Adrenal gland (tissue), 12 donors: ENCODE measurements around the gene ACRV1. TPM values are rescaled to one million over a fixed set of nuclear protein-coding genes. Genes with fewer than 3 reads are reported as not detected.

Experiments used
- DNase-seq, 7 donors: peaks; one replicate each; pipeline ENCODE4 v3.0.0-alpha.2; 2019 to 2020
- H3K27ac ChIP-seq, 5 donors: fragments of 200-600 bp; sonication (generic) in 4 of 5; 1 replicate in 3 of 5; 2 replicates in 2 of 5; pipeline versions ENCODE4 v1.5.1 to v1.8.0; 2016 to 2020; ENCODE audit warnings: mild to moderate bottlenecking in 1 of 5
- H3K27me3 ChIP-seq: fragments of 200-600 bp; 2 replicates; pipeline ENCODE4 v1.8.0; 2021
- H3K36me3 ChIP-seq, 2 donors: fragments of 200-600 bp; replicated peaks in 1 of 2; 1 replicate in 1 of 2; 2 replicates in 1 of 2; pipeline versions ENCODE4 v1.5.1 to v1.8.0; 2018 to 2022
- H3K4me1 ChIP-seq, 2 donors: fragments of 200-600 bp; replicated peaks in 1 of 2; 1 replicate in 1 of 2; 2 replicates in 1 of 2; pipeline versions ENCODE4 v1.5.1 to v1.8.0; 2018 to 2021
- H3K4me3 ChIP-seq, 4 donors: fragments of 200-600 bp; sonication (generic) in 3 of 4; one replicate each; pipeline ENCODE4 v1.5.1; 2016 to 2018
- H3K9me3 ChIP-seq, 3 donors: fragments of 200-600 bp; sonication (generic) in 1 of 3; replicated peaks in 1 of 3; 1 replicate in 2 of 3; 2 replicates in 1 of 3; pipeline versions ENCODE4 v1.5.1 to v1.8.0; 2016 to 2021
- CTCF ChIP-seq, 6 experiments: fragments of 450-650 bp in 4 of 6; fragments of 200-600 bp in 2 of 6; sonication (generic) in 1 of 6; IDR thresholded peaks; 1 replicate in 5 of 6; 2 replicates in 1 of 6; pipeline versions ENCODE4 v1.5.1 to v1.8.0; 2016 to 2021; ENCODE audit warnings: antibody characterized with exemption in 6 of 6, mild to moderate bottlenecking in 2 of 6, moderate library complexity in 1 of 6
- POLR2A ChIP-seq, 2 donors: fragments of 450-650 bp; IDR thresholded peaks; one replicate each; pipeline ENCODE4 v1.6.1; 2017; ENCODE audit warnings: antibody characterized with exemption in 2 of 2, mild to moderate bottlenecking in 2 of 2, moderate library complexity in 1 of 2
- WGBS, 4 donors: extraction: QIAGEN DNeasy Blood & Tissue Kit in 2 of 4; methylation state at CpG; one replicate each; pipeline versions ENCODE4 v1.1.5 to v1.1.7; 2013 to 2017; 5-methylcytosine and 5-hydroxymethylcytosine counted together
- intact Hi-C, 2 donors: fragments of 100-400 bp; cut with DNase I; formaldehyde crosslinking; loops; one replicate each; pipeline versions ENCODE4 v1.14.1 to v1.15.0; 2022 to 2023
- polyA plus RNA-seq, 3 donors: library from polyadenylated mRNA; stranded (reverse); fragments of 200-250 nt in 2 of 3; fragments of 350-450 nt in 1 of 3; fragmentation: Illumina TruSeq in 1 of 3; extraction: RNeasy Lipid Tissue Mini Kit (QIAGEN cat#74804) in 1 of 3; gene quantifications; one replicate each; pipeline ENCODE4 v1.2.3, GENCODE V29; 2013 to 2014
- total RNA-seq, 9 donors: library from RNA; depleted of rRNA in 4 of 9; stranded (reverse); fragments of >200 nt in 4 of 9; fragments of 120-200 nt in 1 of 9; fragmentation: NEBNext Ultra II Directional in 1 of 9; extraction: Animal tissue kit (Norgen Biotek cat#: 25700) in 1 of 9; gene quantifications; one replicate each; pipeline versions ENCODE4 v1.1.0 to v1.2.4, GENCODE V29; 2013 to 2023
- donor health status: healthy with polysubstance abuse.
- donor health status: Bipolar disorder and iron deficiency.
- donor health status: DM: yes; HTN: yes; CAD: no.
- donor health status: DM: no; HTN: no; CAD: no.
- donor health status: DM: no; HTN: no; CAD: no.
- donor health status: DM: yes; HTN: yes; CAD: no.

The ACRV1 gene
- total and polyA plus RNA-seq, 12 donors = 0.06 to 0.16 TPM; not detected in 10

- no peak overlapping the region for H3K4me3 ChIP-seq
- no peaks in the 10 kb centered on the region for H3K36me3 ChIP-seq
- no peak for DNase-seq
- H3K4me1 ChIP-seq = no peaks in the 10 kb centered on the region
- WGBS, 4 donors = 42 to 56% (median 48%) methylated on average over 6 of the region's 6 CpGs
- no peak overlapping the region for H3K27ac ChIP-seq
- intact Hi-C loops = no loop called here
- no peaks in the 10 kb centered on the region for H3K27me3 ChIP-seq
- TF ChIP-seq POLR2A (IDR thresholded peaks at IDR 0.05) (no peak), CTCF (IDR thresholded peaks at IDR 0.05) (no peak)
- H3K9me3 ChIP-seq = no peaks in the 10 kb centered on the region
Measured at GRCh38 chr11:125701858-125702621, 21.4 kb upstream of the ACRV1 start.

- no peaks in the 10 kb centered on the region for H3K36me3 ChIP-seq
- intact Hi-C loops = no loop called here
- H3K27me3 ChIP-seq = no peaks in the 10 kb centered on the region
- no peak overlapping the region for H3K4me3 ChIP-seq
- no peak for DNase-seq
- H3K4me1 ChIP-seq = no peaks in the 10 kb centered on the region
- 70 to 78% (median 75%) methylated on average over 6 of the region's 6 CpGs for whole genome bisulfite sequencing, 4 donors
- no peak overlapping the region for H3K27ac ChIP-seq
- TF ChIP-seq CTCF (IDR thresholded peaks at IDR 0.05) (no peak), POLR2A (IDR thresholded peaks at IDR 0.05) (no peak)
- no peaks in the 10 kb centered on the region for H3K9me3 ChIP-seq
Measured at GRCh38 chr11:125701018-125701610, 20.5 kb upstream of the ACRV1 start.

GRCh38 chr11:125694951-125695350 is 14.3 kb upstream of the ACRV1 start:
- H3K27ac ChIP-seq = no peak overlapping the region
- H3K9me3 ChIP-seq = no peaks in the 10 kb centered on the region
- H3K27me3 ChIP-seq = no peaks in the 10 kb centered on the region
- WGBS, 4 donors = 71 to 80% (median 77%) methylated on average over 2 of the region's 2 CpGs
- H3K4me3 ChIP-seq = no peak overlapping the region
- no peak for DNase-seq
- intact Hi-C loops = no loop called here
- H3K36me3 ChIP-seq = no peaks in the 10 kb centered on the region
- no peaks in the 10 kb centered on the region for H3K4me1 ChIP-seq
- TF ChIP-seq CTCF (IDR thresholded peaks at IDR 0.05) (no peak), POLR2A (IDR thresholded peaks at IDR 0.05) (no peak)

- no peak for DNase-seq
- intact Hi-C loops = no loop called here
- Histone ChIP-seq H3K4me3 (no peak overlapping the region), H3K36me3 (no peaks in the 10 kb centered on the region), H3K27me3 (no peaks in the 10 kb centered on the region), H3K27ac (no peak overlapping the region), H3K4me1 (no peaks in the 10 kb centered on the region), H3K9me3 (no peaks in the 10 kb centered on the region)
- no peak for TF ChIP-seq POLR2A (IDR thresholded peaks at IDR 0.05)
- no peak for TF ChIP-seq CTCF (IDR thresholded peaks at IDR 0.05)
- 69 to 86% (median 76%) methylated on average over 5 of the region's 5 CpGs for WGBS, 4 donors
Measured at GRCh38 chr11:125692887-125693286, 12.2 kb upstream of the ACRV1 start.
